GM18502 (cell line): ENCODE data around the gene RASA3.
"Not testable (repeated sequence)": the region's sequence is repeated elsewhere in the genome, so short reads cannot be mapped to it uniquely, and the experiment has no call there.

Experiments used
- ATAC-seq: cut with Tn5 transposase; IDR thresholded peaks from one replicate; pipeline ENCODE4 v1.9.1; 2021; ENCODE audit warnings: mild to moderate bottlenecking; ENCODE audit not compliant: unreplicated experiment, poor library complexity

Gene RASA3

DNA sequence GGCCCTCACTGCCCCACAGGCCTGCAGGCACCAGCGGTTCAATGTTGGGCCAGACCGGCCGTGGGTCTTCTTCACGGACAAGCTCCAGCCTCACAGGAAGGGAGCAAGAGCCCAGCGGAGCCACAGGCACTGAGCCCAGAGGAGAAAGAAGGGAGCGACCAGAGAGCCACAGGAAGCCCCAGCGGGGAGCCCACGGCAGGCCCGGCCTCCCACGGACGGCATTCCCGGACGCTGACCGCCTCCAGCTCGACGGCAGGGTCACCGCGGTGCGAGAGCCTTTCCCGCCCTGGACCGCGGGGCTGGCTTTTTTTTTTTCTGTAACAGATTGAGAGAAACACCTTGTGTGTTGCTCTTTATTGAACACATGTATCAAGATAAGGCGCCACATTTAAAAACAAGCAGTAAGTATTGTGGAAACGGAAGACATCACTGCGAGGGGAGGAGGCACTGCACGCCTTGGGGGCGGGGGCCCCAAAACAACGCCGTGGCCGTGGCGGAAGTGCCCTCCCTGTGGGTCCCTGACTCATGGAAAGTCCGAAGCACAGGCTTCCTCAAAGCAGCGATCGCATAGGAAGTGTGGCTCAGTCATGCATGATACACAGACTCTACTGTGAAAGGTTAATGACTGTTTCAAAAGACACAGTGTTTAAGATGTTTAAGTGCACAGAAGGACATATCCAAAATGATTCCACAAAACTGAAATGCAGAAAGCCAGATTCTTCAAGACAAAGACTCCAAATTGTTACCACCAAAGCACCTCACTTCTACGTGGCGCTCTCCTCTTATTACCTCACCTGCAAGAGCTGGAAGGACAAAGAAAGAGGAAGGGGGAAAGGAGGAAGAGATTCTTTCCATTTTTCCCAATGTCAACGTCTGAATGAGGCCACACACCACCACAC is 3.5 kb downstream of the RASA3 start:
- peak; percentile 62 for ATAC-seq

DNA sequence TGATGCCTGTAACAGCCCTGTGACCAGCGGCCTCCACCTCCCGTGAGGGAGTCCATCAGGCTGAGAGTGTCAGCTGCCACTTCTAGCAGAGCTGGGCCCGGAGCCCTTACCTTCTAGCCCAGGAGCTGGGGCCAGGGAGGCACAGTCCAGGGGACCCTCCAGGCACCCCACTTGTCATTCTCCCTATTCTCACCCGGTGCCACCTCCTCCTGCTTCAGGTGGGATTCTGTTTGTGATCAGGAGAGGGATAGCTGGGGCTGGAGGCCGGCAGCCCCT is 4.1 kb downstream of the RASA3 start:
- ATAC-seq, result no peak

DNA sequence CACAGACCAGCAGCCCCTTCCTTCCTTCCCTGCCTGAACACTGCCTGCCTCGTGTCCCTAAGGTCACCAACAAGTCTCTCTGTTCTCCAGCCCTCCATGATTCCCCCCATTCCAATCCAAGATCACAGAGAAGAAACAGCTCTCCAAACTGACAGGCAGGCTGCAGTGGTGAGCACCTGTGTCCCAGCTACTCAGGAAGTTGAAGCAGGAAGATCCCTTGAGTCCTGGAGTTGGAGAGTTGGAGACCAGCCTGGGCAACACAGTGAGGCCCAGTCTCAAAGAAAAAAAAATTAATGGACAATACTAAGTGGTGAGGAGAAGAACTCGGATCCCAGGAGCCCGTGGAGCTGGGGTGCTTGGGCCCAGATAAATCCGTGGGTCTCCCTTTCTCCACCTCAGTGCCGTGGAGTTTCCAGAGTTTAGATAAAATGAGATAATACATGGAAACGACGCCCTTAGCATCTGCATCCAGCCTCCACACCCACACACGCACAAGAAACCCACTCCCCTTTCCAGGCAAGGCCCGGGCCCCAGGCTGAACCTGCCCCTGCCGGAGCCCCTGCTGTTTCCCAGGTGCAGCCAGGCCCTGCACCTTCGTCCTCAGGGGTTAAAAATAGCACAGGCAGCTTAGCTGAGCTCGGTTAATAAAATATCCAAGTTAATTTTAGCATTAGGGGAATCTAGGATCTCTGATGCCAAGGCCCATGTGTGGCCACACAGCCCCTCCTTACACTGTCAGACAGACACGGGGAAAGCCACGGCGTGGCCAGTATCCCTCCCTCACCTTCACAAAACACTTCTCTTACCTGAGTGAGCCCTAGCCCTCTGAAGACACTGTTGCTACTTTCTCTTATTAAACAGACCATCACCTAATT is 4.7 kb downstream of the RASA3 start:
- ATAC-seq, result no peak

- no peak for ATAC-seq
Measured at GRCh38 chr13:114126789-114127472, 5.5 kb downstream of the RASA3 start.

DNA sequence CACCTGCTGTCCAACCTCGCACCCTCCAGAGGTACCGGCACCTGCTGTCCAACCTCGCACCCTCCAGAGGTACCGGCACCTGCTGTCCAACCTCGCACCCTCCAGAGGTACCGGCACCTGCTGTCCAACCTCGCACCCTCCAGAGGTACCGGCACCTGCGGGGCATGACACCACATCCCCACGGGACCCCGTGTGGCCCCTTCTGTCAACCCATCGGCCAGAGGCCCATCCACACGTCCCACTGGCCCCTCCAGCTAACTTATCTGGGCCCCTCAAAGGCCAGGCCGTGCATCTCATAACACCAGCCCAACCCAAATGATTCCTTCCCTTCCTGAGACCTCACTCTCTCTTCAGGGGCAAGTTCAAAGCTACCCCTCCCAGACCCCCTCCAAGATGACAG is 6.3 kb downstream of the RASA3 start:
- not testable (repeated sequence) for ATAC-seq

DNA sequence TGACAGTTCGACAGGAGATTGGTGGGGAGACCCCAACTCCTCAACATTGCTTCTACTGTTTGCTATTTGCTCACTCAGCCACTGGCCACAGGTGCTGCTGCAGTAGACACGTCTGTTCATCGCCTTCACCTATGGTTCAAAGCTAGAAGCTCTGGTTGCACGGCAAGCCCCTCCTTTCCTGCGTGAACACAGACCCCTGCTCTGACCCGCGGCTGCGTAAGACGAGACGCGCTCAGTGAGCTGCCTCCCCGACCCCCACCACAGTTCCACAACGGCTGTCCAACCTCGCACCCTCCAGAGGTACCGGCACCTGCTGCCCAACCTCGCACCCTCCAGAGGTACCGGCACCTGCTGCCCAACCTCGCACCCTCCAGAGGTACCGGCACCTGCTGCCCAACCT is 6.8 kb downstream of the RASA3 start:
- no peak for ATAC-seq

DNA sequence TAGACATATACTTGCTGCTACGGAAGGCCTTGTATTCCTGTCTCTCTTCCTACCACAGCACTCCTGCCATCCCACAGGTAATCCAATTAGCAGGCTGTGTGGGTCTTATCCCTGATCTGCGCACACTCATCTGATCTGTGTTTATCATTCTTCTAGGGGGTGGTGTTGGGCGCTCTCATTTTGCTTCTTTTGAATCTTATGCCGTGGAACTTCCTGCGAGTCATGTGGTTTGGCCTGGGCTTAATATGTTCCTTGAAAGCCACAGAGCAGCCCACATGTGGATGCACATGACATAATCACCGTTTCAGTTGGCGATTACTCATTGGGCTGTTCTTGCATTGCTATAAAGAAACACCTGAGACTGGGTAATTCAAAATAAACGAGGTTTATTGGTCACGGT is 7.5 kb downstream of the RASA3 start:
- ATAC-seq, result no peak

GRCh38 chr13:114124431-114124830 is 8.0 kb downstream of the RASA3 start:
- ATAC-seq, result no peak

GRCh38 chr13:114123876-114124275 is 8.5 kb downstream of the RASA3 start:
- no peak for ATAC-seq

GRCh38 chr13:114123448-114123847 is 9.0 kb downstream of the RASA3 start:
- no peak for ATAC-seq

DNA sequence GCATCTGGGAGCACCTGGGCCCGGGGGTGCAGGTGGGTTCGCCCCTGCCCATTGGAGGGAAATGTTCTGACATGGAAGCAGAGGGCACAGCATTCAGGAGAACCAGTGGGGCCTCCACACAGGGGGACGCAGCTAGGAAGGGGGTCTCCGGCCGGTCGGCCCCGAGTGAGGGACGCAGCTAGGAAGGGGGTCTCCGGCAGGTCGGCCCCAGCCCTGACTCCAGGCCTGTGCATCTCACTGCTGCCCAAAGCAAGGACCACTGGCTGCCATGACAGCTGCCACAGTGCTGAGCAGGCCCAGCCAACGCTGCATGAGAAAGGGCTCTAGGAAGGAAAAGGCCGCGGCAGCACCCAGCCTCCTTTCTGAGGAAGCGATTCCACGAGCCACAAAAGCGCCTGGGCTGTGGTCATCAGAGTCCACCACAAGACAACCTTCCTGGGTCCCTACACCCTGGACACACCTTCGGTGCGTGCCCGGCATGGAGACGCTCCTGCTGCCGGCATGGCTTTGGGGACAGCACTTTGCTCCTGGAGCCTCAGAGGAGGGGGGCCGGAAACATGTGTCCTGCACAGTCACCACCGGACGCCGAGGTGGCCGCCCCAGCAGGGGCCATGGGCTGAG is 9.7 kb downstream of the RASA3 start:
- no peak for ATAC-seq

GRCh38 chr13:114122127-114122511 is 10.3 kb downstream of the RASA3 start:
- ATAC-seq, result no peak

GRCh38 chr13:114121496-114122126 is 10.8 kb downstream of the RASA3 start:
- no peak for ATAC-seq

DNA sequence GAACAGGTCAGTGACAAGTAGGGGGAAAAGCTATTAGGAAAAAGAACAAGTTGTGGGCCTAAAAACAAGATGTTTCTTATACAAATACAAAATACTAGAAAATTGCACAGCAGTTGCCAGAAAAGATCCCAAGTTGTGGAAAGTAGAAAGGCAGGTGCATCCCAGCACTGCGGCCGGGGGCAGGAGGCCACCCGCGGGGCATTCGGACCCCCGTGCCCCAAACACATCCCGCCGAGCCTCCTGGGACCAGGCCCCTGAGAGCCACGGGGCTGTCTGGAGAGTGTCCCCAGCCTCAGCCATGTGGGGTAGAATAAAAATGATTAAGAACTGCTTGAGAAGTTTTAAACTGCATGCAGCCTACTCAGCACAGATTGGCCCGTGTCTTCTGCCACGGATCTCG is 11.4 kb downstream of the RASA3 start:
- ATAC-seq, result no peak

DNA sequence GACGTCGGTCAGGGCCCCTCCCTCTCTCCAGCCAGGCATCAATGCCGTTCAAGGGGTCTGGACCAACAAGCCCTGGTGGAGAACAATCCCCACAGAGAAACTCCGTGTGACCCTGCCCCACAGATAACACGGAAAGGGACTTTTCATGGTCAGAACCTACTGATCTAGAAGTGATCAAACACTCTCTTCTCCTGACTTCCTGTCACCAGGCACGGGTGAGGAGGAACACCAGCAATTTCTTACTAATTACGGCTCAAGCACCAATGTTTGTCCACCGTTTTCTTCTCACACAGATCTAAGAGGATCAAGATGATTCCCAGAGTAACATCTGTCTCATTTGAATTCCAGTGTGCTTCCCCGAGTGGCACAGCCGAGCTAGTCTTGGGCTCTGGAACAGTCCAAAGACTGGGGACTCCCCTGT is 11.8 kb downstream of the RASA3 start:
- ATAC-seq, result no peak

- ATAC-seq, result no peak
Measured at GRCh38 chr13:114119196-114119595, 13.2 kb downstream of the RASA3 start.

DNA sequence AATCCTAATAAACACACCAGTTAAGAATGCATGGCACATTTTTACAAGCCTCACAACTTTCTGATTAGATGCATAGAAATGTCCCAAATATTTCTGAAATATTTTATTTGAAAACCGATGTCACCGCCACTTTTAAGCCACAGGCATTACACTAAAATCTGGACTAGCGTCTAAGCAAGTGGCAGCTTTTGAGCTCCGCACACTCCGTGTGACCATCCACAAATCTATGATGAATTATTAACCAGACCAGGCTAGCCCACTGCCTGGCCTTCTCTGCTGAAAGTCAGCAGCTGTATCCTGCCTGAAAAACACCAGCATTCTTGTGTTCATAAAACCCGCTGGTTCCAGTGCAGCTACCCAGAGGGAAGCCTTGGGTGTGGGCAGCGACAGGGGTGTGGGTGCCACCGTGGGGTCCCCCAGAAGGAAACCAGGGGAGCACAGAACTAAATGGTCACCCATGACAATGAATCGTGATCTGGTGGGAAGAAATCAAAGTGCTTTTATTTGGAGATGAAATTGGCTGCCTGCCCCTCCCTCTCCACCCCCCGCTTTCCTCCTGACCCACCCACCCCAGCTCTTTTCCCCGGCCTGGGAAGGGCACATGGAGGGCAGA is 13.8 kb downstream of the RASA3 start:
- ATAC-seq, result no peak

GRCh38 chr13:114118086-114118485 is 14.3 kb downstream of the RASA3 start:
- no peak for ATAC-seq

- ATAC-seq, result not testable (repeated sequence)
Measured at GRCh38 chr13:114117341-114117874, 15.0 kb downstream of the RASA3 start.
